ENCODE measurements around the gene MITF.

DNA sequence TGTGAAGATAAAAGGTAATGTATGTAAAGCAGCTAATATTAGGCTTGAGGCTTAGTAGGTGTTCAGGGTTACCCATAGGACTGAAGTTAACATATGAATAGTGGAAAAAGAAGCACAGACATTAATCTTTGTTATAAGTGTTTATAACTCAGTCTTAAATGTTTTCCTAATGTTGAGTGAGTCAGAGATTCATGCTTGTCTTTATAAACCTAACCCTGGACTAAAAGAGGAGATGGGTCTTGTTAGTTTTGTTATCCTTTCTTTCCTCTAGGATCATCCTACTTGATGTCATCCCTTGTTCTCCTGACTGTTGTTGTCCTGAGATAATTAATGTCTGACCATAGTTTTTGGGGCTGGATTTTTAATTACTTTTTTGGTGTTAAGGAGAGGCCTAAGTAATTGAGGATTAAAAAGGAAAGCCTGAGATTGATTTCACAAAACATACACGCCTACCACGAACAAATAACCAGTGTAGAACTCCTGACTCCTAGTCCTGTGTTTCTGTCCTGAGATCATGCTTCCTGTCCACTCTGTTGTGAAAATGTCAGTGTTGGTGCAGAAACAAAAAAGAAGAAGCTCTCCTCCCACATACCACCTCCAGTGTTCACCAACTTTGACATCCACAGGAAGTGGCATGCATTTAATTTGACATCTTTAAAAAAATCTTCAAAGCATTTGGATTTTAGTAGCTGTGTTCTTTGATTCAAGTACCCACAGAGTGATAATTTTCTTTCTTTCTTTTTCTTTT, 8.4 kb downstream of the MITF start:
- TF ChIP-seq POLR2A (IDR thresholded peaks at IDR 0.05) (no peak), EP300 (IDR thresholded peaks at IDR 0.05) (no peak), POLR2AphosphoS5 (IDR thresholded peaks at IDR 0.05) (no peak)
- TF ChIP-seq, protein P1, sequence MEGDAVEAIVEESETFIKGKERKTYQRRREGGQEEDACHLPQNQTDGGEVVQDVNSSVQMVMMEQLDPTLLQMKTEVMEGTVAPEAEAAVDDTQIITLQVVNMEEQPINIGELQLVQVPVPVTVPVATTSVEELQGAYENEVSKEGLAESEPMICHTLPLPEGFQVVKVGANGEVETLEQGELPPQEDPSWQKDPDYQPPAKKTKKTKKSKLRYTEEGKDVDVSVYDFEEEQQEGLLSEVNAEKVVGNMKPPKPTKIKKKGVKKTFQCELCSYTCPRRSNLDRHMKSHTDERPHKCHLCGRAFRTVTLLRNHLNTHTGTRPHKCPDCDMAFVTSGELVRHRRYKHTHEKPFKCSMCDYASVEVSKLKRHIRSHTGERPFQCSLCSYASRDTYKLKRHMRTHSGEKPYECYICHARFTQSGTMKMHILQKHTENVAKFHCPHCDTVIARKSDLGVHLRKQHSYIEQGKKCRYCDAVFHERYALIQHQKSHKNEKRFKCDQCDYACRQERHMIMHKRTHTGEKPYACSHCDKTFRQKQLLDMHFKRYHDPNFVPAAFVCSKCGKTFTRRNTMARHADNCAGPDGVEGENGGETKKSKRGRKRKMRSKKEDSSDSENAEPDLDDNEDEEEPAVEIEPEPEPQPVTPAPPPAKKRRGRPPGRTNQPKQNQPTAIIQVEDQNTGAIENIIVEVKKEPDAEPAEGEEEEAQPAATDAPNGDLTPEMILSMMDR (IDR thresholded peaks at IDR 0.05), result no peak

Measured in suprapubic skin (tissue), 4 donors.